GM12865 (cell line): ENCODE results near the gene NBAS.

Experiments used
- DNase-seq: peaks from one replicate; pipeline ENCODE4 v3.0.0; 2010; ENCODE audit warnings: low read depth
- H3K4me3 ChIP-seq: 2 replicates; pipeline ENCODE4 v1.5.1; 2011; ENCODE audit warnings: mild to moderate bottlenecking, low read depth, low read length, control low read depth
- CTCF ChIP-seq: IDR thresholded peaks from 2 replicates; pipeline ENCODE4 v1.5.1; 2011; ENCODE audit warnings: low read length, control low read depth, low read depth, inconsistent platforms; ENCODE audit not compliant: insufficient read depth; ENCODE audit errors: missing control alignments

Gene NBAS

GRCh38 chr2:15498554-15498953 lies 62.6 kb downstream of the NBAS start:
- no peak for DNase-seq
- TF ChIP-seq CTCF = no peak

GRCh38 chr2:15494877-15495276 lies 66.3 kb downstream of the NBAS start:
- H3K4me3 ChIP-seq = no peak overlapping the region
- no peak for DNase-seq
- no peak for TF ChIP-seq CTCF

More at GRCh38 chr2:15498554-15498953, 62.6 kb downstream of the NBAS start:
- no peak overlapping the region for H3K4me3 ChIP-seq

GRCh38 chr2:15492773-15493325 lies 68.3 kb downstream of the NBAS start:
- no peak overlapping the region for H3K4me3 ChIP-seq
- DNase-seq = no peak
- no peak for TF ChIP-seq CTCF

GRCh38 chr2:15486770-15487169 lies 74.4 kb downstream of the NBAS start:
- TF ChIP-seq CTCF = no peak
- DNase-seq = no peak
- H3K4me3 ChIP-seq = no peak overlapping the region

- H3K4me3 ChIP-seq = no peak overlapping the region
These were observed 75.2 kb downstream of the NBAS start for GRCh38 chr2:15485949-15486348.

GRCh38 chr2:15481000-15481399 lies 80.1 kb downstream of the NBAS start:
- no peak overlapping the region for H3K4me3 ChIP-seq
- no peak for TF ChIP-seq CTCF
- DNase-seq = no peak

More at GRCh38 chr2:15485949-15486348, 75.2 kb downstream of the NBAS start:
- TF ChIP-seq CTCF = no peak
- no peak for DNase-seq

GRCh38 chr2:15480552-15480951 lies 80.6 kb downstream of the NBAS start:
- no peak overlapping the region for H3K4me3 ChIP-seq
- no peak for DNase-seq
- no peak for TF ChIP-seq CTCF
